Naive thymus-derived CD4-positive, alpha-beta T cell (primary cell): ENCODE results near the gene RFX5. TPM values are rescaled to one million over a fixed set of nuclear protein-coding genes. Genes with fewer than 3 reads are reported as not detected.
A peak's percentile ranks its signal among the peaks of the same experiment; 100 is the strongest.

ENCODE experiments used
- ATAC-seq: fragments of 150-1000 bp; cut with Tn5 transposase; 2 replicates; pipeline ENCODE4 v1.10.0; 2021; ENCODE audit warnings: mild to moderate bottlenecking, moderate library complexity
- CTCF ChIA-PET: fragments of 350-600 bp; sonication (Branson Sonifier 250); formaldehyde crosslinking; loops from one replicate; lab custom pipeline; 2021; ENCODE audit warnings: antibody characterized with exemption; lab: Charles Lee
- POLR2A ChIA-PET: fragments of 350-600 bp; sonication (Branson Sonifier 250); formaldehyde crosslinking; loops from one replicate; lab custom pipeline; 2021; ENCODE audit warnings: antibody characterized with exemption, inconsistent platforms; lab: Charles Lee
- DNase-seq, 9 donors: peaks; one replicate each; pipeline versions ENCODE4 v3.0.0 to v3.0.0-alpha.2; 2020 to 2022; ENCODE audit warnings: mixed read lengths in 1 of 9
- H3K27ac ChIP-seq: one replicate; pipeline ENCODE4 v1.7.0; 2013; ENCODE audit warnings: mild to moderate bottlenecking, low read depth, low read length, moderate library complexity
- H3K27me3 ChIP-seq, 2 donors: one replicate each; pipeline ENCODE4 v1.7.0; 2013; ENCODE audit warnings: low read length in 2 of 2, mild to moderate bottlenecking in 2 of 2, moderate library complexity in 2 of 2; ENCODE audit not compliant: control insufficient read depth in 2 of 2, insufficient read depth in 2 of 2
- H3K36me3 ChIP-seq, 3 experiments: 1 replicate in 2 of 3; 2 replicates in 1 of 3; pipeline ENCODE4 v1.7.0; 2013; ENCODE audit warnings: low read length in 3 of 3, mild to moderate bottlenecking in 3 of 3, moderate library complexity in 1 of 3; ENCODE audit not compliant: insufficient read depth in 3 of 3, control insufficient read depth in 2 of 3
- H3K4me1 ChIP-seq, 2 donors: one replicate each; pipeline ENCODE4 v1.7.0; 2013; ENCODE audit warnings: low read length in 2 of 2, mild to moderate bottlenecking in 2 of 2, moderate library complexity in 1 of 2; ENCODE audit not compliant: control insufficient read depth in 2 of 2, insufficient read depth in 2 of 2
- H3K4me3 ChIP-seq: 2 replicates; pipeline ENCODE4 v1.7.0; 2013; ENCODE audit warnings: mild to moderate bottlenecking, low read length
- H3K9me3 ChIP-seq, 3 experiments: 1 replicate in 2 of 3; 2 replicates in 1 of 3; pipeline ENCODE4 v1.7.0; 2013; ENCODE audit warnings: low read length in 3 of 3; ENCODE audit not compliant: control insufficient read depth in 2 of 3
- H3K27ac Mint-ChIP-seq, 9 donors: one replicate each; pipeline ENCODE4 v1.8.0; 2020 to 2022; ENCODE audit warnings: mixed read lengths in 9 of 9, mild to moderate bottlenecking in 8 of 9, moderate library complexity in 5 of 9, inconsistent platforms in 2 of 9
- H3K27me3 Mint-ChIP-seq, 5 donors: one replicate each; pipeline ENCODE4 v1.8.0; 2021 to 2022; ENCODE audit warnings: mixed read lengths in 5 of 5, mild to moderate bottlenecking in 1 of 5
- H3K36me3 Mint-ChIP-seq, 5 donors: one replicate each; pipeline ENCODE4 v1.8.0; 2020 to 2022; ENCODE audit warnings: mixed read lengths in 5 of 5, mild to moderate bottlenecking in 3 of 5, inconsistent platforms in 1 of 5
- H3K4me1 Mint-ChIP-seq, 7 donors: one replicate each; pipeline ENCODE4 v1.8.0; 2020 to 2022; ENCODE audit warnings: mixed read lengths in 7 of 7, mild to moderate bottlenecking in 3 of 7, inconsistent platforms in 1 of 7
- H3K4me3 Mint-ChIP-seq, 10 donors: one replicate each; pipeline ENCODE4 v1.8.0; 2020 to 2022; ENCODE audit warnings: mild to moderate bottlenecking in 10 of 10, mixed read lengths in 10 of 10, moderate library complexity in 6 of 10, inconsistent platforms in 2 of 10
- H3K9me3 Mint-ChIP-seq, 11 donors: one replicate each; pipeline ENCODE4 v1.8.0; 2020 to 2022; ENCODE audit warnings: mixed read lengths in 11 of 11, mild to moderate bottlenecking in 4 of 11, inconsistent platforms in 1 of 11, moderate library complexity in 1 of 11
- intact Hi-C, 2 donors: fragments of 100-400 bp; cut with micrococcal nuclease; formaldehyde crosslinking; loops; one replicate each; pipeline ENCODE4 v1.15.1; 2023
- polyA plus RNA-seq, 2 donors: library from polyadenylated mRNA; unstranded; fragments of 300-500 nt; fragmentation: Illumina TruSeq; gene quantifications; one replicate each; pipeline ENCODE4 v1.2.3, GENCODE V29; 2021
- total RNA-seq, 6 experiments: library from RNA in 5 of 6; stranded (reverse) in 5 of 6; gene quantifications; 1 replicate in 5 of 6; 2 replicates in 1 of 6; pipeline ENCODE4 v1.2.3 and lab custom pipeline; 2021 to 2026

Gene RFX5
- total and polyA plus RNA-seq, 7 experiments from 2014 or later, result 26.6 to 89.3 (median 64.7) TPM

DNA sequence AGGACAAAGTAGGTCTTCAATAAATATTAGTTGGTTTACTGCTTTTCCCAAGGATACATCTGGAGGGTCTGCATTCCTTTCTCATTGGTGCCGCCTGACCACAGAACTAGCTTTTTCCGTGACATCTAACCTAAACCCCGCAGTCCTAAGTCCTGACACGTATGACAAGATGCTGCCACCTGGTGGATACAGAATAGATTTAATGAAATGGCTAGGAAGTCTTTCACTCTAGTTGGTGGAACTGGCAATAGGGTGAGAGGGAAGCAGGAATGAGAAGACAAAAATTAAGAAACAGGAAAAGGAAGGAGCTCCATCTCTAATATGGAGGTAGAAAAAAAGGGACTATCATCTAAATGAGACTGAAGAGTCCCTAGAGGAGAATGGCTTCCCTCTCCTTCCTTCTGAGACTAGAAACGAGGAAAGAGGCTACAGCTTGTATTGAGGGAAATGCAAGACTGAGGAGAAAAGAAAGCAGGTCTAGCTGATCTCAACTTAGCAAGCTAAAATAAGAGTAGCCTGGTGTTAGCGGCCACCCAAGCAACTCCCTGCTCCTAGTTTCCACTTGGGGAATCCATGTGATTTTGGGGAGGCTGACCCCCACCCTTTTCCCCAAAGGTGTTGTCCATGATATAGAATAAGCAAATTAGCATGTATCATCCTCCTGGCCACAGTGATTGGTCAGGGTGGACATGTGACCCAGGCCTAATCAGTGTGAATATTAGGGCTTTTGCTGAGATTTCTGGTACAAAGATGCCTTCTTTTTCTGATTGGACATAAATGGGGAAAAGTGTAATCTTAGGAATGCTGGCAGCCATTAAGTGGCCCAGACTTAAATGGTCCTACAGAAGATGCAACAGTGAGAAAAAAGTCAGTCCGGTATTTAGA is 5.9 kb downstream of the RFX5 start:
- intact Hi-C loops, result loop anchor here (1.0 to 10.0 kb wide), 9 partner anchors 14 to 316 kb away; partner anchors contain the start of genes PI4KB (in 1 of the 2), PIP5K1A (in 1 of the 2), PSMB4 (in 1 of the 2) and PSMD4 (in 1 of the 2)
- Histone ChIP-seq H3K27me3 (no peaks in the 10 kb centered on the region), H3K9me3 (no peaks in the 10 kb centered on the region), H3K27ac (peak overlapping the region; percentile 5), H3K36me3 (peaks cover 0 to 36% (median 6%) of the 10 kb centered on the region in 3 experiments), H3K4me1 (peaks cover 6 to 7% of the 10 kb centered on the region in 2 donors), H3K4me3 (no peak overlapping the region)
- Mint-ChIP-seq H3K4me3 (peak overlapping the region in 1 of 10 donors; percentile 22), H3K9me3 (no peaks in the 10 kb centered on the region), H3K27me3 (no peaks in the 10 kb centered on the region), H3K4me1 (peaks cover 20 to 39% (median 28%) of the 10 kb centered on the region in 7 donors), H3K36me3 (peaks cover 0 to 25% (median 13%) of the 10 kb centered on the region in 5 donors), H3K27ac (peak overlapping the region; percentile 1 to 70 (median 52))
- ChIA-PET CTCF (interaction anchor here (0.5 to 7.1 kb wide), 36 partner anchors 9 to 495 kb away, joined by 3 to 119 read pairs (median 4); partner anchors contain the start of genes PI4KB, PSMB4, PSMD4 and VPS72), POLR2A (interaction anchor here (0.6 to 8.0 kb wide), 7 partner anchors 9 to 151 kb away, joined by 3 to 54 read pairs (median 5); partner anchors contain the start of genes PI4KB, PSMB4, VPS72 and ZNF687)
- peak; percentile 92 for ATAC-seq
- peak in 8 of 9 donors; percentile 46 to 75 (median 68) for DNase-seq

DNA sequence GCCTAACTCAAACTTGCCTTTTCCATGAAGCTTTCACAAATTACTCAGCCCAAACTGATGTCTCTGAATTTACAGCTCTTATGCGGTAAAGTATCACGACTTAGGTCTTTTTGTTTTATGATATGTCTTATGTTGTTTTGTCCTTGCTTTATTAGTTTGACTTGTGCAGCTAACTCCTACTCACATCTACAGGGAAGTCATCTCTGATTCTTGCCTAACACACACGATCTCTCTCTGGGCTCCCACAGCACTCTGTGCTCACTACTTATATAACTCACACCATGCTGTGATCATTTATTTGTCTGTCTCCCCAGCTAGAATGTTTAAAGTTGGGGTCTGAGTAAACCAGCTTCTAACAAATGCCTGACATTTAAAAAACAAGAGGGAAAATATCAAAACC is 10.5 kb downstream of the RFX5 start:
- peaks cover 0 to 5% (median 3%) of the 10 kb centered on the region in 5 donors for H3K36me3 Mint-ChIP-seq
- Histone ChIP-seq H3K27me3 (no peaks in the 10 kb centered on the region), H3K36me3 (peaks cover 0 to 1% (median 0%) of the 10 kb centered on the region in 3 experiments), H3K4me1 (peaks cover 0 to 3% of the 10 kb centered on the region in 2 donors), H3K27ac (no peak overlapping the region), H3K9me3 (no peaks in the 10 kb centered on the region), H3K4me3 (no peak overlapping the region)
- POLR2A ChIA-PET, result interaction anchor here (0.6 to 8.0 kb wide), 3 partner anchors 10 to 259 kb away, joined by 4 to 54 read pairs (median 4); partner anchors contain the start of gene PI4KB
- ATAC-seq (no peak), DNase-seq (no peak)
- no peaks in the 10 kb centered on the region for H3K9me3 Mint-ChIP-seq
- H3K27me3 Mint-ChIP-seq, result peaks cover 0 to 2% (median 0%) of the 10 kb centered on the region in 5 donors
- peaks cover 9 to 22% (median 11%) of the 10 kb centered on the region in 7 donors for H3K4me1 Mint-ChIP-seq
- intact Hi-C loops, result no loop called here
- no peak overlapping the region for H3K4me3 Mint-ChIP-seq
- peak overlapping the region in 3 of 9 donors; percentile 11 to 62 (median 58) for H3K27ac Mint-ChIP-seq
- CTCF ChIA-PET, result interaction anchor here (0.5 to 1.0 kb wide), 3 partner anchors 35 to 143 kb away, joined by 3 to 6 read pairs (median 3); no protein-coding TSS in a partner anchor

DNA sequence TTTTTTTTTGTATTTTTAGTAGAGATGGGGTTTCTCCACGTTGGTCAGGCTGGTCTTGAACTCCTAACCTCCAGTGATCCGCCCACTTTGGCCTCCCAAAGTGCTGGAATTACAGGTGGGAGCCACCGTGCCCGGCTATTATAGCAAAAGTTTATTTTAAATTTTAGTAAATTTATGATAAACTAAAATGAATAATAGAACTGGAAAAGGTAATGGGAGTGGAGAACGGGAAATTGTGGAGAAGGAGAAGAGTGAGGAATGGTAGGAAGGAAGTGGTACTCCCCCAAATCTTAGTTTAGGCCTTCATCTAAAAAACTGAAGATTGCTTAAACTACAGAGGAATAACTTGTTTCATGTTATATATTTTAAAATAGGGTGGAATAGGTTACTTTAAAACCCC is 12.2 kb downstream of the RFX5 start:
- POLR2A ChIA-PET, result no interaction called here
- Mint-ChIP-seq H3K27ac (peak overlapping the region in 2 of 9 donors; percentile 25 to 46), H3K9me3 (no peaks in the 10 kb centered on the region), H3K4me1 (peaks cover under 1 to 14% (median 3%) of the 10 kb centered on the region in 7 donors), H3K36me3 (peaks cover 0 to 2% (median 0%) of the 10 kb centered on the region in 5 donors), H3K27me3 (peaks cover 0 to 2% (median 0%) of the 10 kb centered on the region in 5 donors), H3K4me3 (no peak overlapping the region)
- DNase-seq (no peak), ATAC-seq (no peak)
- H3K4me1 ChIP-seq, result no peaks in the 10 kb centered on the region
- no peak overlapping the region for H3K27ac ChIP-seq
- H3K4me3 ChIP-seq, result no peak overlapping the region
- H3K36me3 ChIP-seq, result no peaks in the 10 kb centered on the region
- CTCF ChIA-PET, result no interaction called here
- intact Hi-C loops, result no loop called here
- no peaks in the 10 kb centered on the region for H3K9me3 ChIP-seq
- H3K27me3 ChIP-seq, result no peaks in the 10 kb centered on the region

DNA sequence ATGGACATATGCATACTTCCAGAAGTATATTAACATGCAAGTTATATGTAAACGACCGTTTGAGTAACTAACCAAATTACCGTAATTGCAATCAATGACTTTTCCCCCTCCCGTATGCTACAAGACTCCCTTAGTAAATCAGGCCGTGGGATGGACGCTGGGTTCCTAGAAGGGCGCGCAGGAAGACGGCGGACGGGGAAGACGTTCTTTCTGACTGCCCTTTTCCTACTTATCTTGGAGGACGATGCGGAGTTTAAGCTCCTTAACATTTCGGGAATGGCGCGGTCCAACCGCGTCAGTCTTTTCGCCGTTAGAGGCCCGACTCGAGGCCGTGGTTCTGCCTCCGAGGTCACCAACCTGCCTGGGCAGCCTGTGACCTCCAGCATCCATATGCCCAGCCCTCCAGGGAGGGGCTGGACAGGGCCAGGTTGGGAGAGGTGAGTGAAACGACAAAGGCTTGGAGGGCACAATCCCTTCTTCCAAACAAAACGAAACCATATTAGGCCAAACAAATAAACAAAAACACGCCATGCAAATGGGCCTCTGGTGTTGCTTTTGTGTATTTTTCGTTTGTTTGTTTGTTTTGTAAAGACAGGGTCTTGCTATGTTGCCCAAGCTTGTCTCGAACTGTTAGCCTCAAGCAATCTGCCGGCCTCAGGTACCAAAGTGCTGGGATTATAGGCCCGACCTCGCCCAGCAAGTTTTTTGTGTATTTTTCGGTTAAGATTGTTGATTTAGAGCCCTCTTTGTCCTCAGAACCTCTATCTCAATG is 19.0 kb downstream of the RFX5 start:
- peaks cover 0 to 2% (median 0%) of the 10 kb centered on the region in 5 donors for H3K27me3 Mint-ChIP-seq
- no peaks in the 10 kb centered on the region for H3K9me3 Mint-ChIP-seq
- Histone ChIP-seq H3K27ac (peak overlapping the region; percentile 96), H3K9me3 (no peaks in the 10 kb centered on the region), H3K27me3 (no peaks in the 10 kb centered on the region), H3K4me1 (peaks cover 6 to 18% of the 10 kb centered on the region in 2 donors), H3K4me3 (peak overlapping the region; percentile 72), H3K36me3 (peaks cover 0 to 14% (median 6%) of the 10 kb centered on the region in 3 experiments)
- peak; percentile 9 for ATAC-seq
- peak overlapping the region; percentile 91 to 100 (median 96) for H3K4me3 Mint-ChIP-seq
- DNase-seq, result peak in 1 of 9 donors; percentile 35
- peaks cover 0 to 19% (median 0%) of the 10 kb centered on the region in 5 donors for H3K36me3 Mint-ChIP-seq
- intact Hi-C loops, result loop anchor here (1.0 to 5.0 kb wide), 14 partner anchors 13 to 435 kb away; partner anchors contain the start of genes PSMB4 (in 2 of the 2), PSMD4 (in 2 of the 2), RFX5 (in 2 of the 2) and SCNM1 (in 2 of the 2)
- H3K4me1 Mint-ChIP-seq, result peaks cover 9 to 48% (median 38%) of the 10 kb centered on the region in 7 donors
- POLR2A ChIA-PET, result interaction anchor here (0.6 to 7.9 kb wide), 19 partner anchors 12 to 964 kb away, joined by 3 to 54 read pairs (median 3); partner anchors contain the start of genes PSMB4, RFX5, RPRD2 and TNFAIP8L2
- peak overlapping the region; percentile 90 to 100 (median 95) for H3K27ac Mint-ChIP-seq
- CTCF ChIA-PET, result interaction anchor here (0.6 to 2.1 kb wide), 5 partner anchors 10 to 161 kb away, joined by 3 to 15 read pairs (median 3); no protein-coding TSS in a partner anchor

DNA sequence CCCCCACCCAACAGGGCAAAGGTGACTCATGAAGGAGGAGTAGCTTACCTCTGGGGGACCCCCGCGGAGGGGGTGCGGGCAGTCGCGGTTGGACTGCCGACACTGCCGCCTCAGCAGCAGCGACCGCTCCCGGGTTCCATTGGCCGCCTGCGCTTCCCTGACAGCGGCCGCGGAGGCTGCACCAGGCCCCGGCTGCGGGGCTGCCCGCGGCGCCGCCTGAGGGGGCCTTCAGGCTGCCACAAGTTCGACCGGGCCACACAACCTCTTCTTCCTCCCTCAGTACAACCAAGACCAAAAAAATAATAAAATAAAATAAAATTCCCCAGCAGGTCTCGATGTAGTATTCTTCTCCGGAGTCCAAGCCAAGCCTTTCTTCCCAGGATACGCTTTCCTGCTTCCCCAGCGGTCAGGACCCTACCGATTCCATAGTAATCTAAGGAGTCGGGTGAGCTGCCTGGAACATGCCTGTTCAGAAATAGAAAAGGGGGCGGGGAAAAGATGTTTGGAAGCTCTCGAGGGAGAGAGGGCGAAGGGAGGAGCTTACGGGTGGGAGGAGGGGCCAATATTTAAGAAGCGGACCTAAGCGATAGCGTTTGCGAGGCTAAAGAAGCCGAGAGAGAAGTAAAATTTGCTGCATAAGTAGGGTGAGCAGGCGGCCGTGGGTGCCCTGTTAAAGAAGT is 19.7 kb downstream of the RFX5 start, which contains the start of gene PI4KB:
TSS of gene PI4KB (minus strand) at position 194 of the 680 bp plus-strand sequence. CDS start 10,935 bp downstream, outside the sequence.
- peak within 1 kb of the TSS; percentile 90 to 100 (median 97) for H3K27ac Mint-ChIP-seq
- peaks cover 14 to 53% (median 44%) of the 10 kb centered on the region in 7 donors for H3K4me1 Mint-ChIP-seq
- H3K4me1 ChIP-seq, result peaks cover 6 to 18% of the 10 kb centered on the region in 2 donors
- no peaks in the 10 kb centered on the region for H3K9me3 Mint-ChIP-seq
- H3K4me3 Mint-ChIP-seq, result peak within 1 kb of the TSS; percentile 91 to 100 (median 96)
- peaks cover 0 to 2% (median 0%) of the 10 kb centered on the region in 5 donors for H3K27me3 Mint-ChIP-seq
- H3K27me3 ChIP-seq, result no peaks in the 10 kb centered on the region
- intact Hi-C loops, result loop anchor here (1.0 to 5.0 kb wide), 14 partner anchors 14 to 436 kb away; partner anchors contain the start of genes PSMB4 (in 2 of the 2), PSMD4 (in 2 of the 2), RFX5 (in 2 of the 2) and SCNM1 (in 2 of the 2)
- DNase-seq (peak; percentile 72 to 96 (median 93)), ATAC-seq (peak; percentile 96)
- no peaks in the 10 kb centered on the region for H3K9me3 ChIP-seq
- CTCF ChIA-PET, result interaction anchor here (0.8 to 2.1 kb wide), 4 partner anchors 10 to 160 kb away, joined by 3 to 15 read pairs (median 4); no protein-coding TSS in a partner anchor
- POLR2A ChIA-PET, result interaction anchor here (0.6 to 7.9 kb wide), 22 partner anchors 13 to 1440 kb away, joined by 3 to 54 read pairs (median 3); partner anchors contain the start of genes PSMB4, RFX5, RPRD2 and TNFAIP8L2
- H3K36me3 Mint-ChIP-seq, result peaks cover 0 to 23% (median 7%) of the 10 kb centered on the region in 5 donors
- H3K27ac ChIP-seq, result peak within 1 kb of the TSS; percentile 96
- H3K4me3 ChIP-seq, result peak within 1 kb of the TSS; percentile 72
- peaks cover 0 to 14% (median 6%) of the 10 kb centered on the region in 3 experiments for H3K36me3 ChIP-seq
